Stimulated activated CD4-positive, alpha-beta T cell treated with anti-CD3 and anti-CD28 coated beads, Interleukin-1b, Interleukin-23, amount 100 ng/mL, for 4 hours (primary cell): ENCODE measurements around the gene HYPK.

Source experiments
- DNase-seq, 2 donors: peaks; one replicate each; pipeline ENCODE4 v3.0.0-alpha.2; 2020; ENCODE audit warnings: low read depth in 2 of 2

The HYPK gene

GRCh38 chr15:43845421-43845820, 45.0 kb downstream of the HYPK start:
- no peak for DNase-seq

- DNase-seq: no peak
These were observed 50.9 kb downstream of the HYPK start for GRCh38 chr15:43851251-43851650.

DNA sequence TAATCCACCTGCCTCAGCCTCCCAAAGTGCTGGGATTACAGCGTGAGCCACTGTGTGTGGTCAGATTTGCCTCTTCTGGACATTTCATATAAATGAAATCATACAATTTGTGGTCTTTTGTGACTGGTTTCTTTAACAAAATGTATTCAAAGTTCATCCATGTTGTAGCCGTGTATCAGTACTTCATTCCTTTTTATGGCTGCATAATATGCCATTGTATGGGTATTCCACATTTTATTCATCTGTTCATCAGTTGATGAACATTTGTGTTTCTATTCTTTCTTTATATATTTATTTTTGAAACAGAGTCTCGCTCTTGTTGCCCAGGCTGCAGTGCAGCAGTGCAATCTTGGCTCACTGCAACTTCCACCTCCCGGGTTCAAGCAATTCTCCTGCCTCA, 52.2 kb downstream of the HYPK start:
- no peak for DNase-seq
